ENCODE data around the gene ITPA.
"Not testable (repeated sequence)": the region's sequence is repeated elsewhere in the genome, so short reads cannot be mapped to it uniquely, and the experiment has no call there.

The ITPA gene

DNA sequence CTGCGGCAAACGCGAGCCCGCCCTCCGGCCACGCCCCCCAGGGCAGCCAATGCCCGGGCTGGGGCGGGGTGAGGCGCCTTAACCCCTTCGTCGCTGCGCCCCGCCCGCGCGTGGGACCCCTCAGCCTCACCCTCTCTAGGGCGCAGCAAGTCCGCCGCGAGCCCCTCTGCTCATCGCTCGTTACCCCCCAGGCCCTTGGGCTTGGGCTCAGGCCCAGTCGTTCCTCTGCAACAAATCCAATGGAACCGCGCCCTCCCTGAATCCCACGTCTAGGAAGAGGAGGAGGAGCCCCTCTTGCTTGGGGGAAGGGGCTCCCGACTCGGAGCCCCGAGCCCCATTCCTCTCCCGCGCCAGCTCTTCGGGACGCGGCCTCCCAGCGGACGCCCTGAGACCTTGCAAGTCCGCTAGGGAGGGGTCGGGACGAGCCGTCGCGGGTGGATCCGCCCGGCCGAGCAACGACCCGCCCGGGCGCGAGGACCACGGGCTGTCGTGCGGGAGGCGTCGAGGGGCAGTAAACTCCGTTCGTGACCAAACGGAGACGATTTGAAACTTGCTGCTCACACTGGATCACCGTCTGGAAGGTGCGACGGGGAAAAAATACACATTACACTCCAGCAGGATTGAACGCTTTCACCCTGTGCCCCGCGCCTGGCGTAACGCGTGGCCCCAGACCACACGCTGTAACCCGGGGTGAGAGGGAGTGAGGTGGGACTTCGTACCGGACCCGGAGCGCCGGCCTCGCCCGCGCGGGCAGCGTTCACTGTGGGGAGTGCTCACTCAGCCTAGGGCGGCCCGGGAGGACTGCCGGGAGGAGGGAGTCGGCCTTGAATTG lies 35.5 kb upstream of the ITPA start:
- peak; percentile 93 for DNase-seq

DNA sequence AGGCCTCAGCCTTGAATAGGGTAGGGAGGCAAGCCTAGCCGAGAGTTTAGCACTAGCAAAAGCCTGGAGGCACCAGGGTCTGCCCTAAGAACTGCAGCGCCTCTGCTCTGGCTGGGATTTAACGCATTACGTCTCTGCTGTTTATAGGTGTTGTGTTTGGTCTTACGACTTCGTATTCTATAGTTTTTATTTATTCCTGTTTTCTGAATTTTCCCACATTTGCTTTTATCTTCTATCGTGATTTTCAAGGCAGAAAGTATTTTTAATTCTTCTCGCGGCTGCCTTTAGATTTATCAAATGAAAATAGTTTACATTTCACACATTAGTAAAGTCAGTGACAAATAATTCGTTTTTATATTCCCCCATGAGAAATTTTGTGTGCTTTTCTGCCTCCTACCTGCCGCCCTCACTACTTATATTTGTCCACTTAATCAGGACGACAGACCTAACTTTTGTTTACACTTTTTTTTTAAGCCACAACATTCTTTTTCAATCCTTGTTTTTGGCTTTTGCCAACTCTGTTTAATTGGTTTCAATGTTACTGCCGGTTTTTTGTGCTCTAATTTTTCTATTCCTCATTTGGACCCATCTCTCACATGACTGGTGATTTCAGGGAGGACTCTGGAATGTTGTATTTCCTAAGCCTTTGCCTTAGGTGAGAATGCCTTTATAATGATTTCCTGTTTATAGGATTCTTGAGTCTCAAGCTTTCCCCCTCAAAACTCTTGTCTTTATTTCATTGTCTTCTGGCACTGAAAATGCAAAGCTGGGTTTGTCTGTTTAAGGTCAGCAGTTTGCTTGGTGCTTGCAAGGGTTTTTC lies 34.6 kb upstream of the ITPA start:
- no peak for DNase-seq

DNA sequence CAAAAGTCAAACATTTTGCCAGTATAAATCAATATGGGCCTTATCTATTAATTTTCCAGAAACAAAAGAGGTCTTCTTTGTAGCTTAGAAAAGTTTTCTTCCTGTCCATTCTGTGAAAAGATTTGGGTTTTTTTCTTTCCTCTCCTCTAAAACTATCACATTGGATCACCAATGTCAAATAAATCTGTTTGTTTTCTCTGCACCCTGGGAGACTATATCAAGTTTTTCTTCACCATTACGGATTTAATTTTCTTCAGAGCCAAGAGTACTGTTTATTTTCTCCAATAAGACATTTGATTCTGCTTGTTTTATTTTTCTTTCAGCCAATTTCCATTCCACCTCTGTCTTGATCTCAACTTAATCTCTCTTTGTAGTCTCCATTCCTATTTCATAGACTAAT lies 34.0 kb upstream of the ITPA start:
- no peak for DNase-seq

DNA sequence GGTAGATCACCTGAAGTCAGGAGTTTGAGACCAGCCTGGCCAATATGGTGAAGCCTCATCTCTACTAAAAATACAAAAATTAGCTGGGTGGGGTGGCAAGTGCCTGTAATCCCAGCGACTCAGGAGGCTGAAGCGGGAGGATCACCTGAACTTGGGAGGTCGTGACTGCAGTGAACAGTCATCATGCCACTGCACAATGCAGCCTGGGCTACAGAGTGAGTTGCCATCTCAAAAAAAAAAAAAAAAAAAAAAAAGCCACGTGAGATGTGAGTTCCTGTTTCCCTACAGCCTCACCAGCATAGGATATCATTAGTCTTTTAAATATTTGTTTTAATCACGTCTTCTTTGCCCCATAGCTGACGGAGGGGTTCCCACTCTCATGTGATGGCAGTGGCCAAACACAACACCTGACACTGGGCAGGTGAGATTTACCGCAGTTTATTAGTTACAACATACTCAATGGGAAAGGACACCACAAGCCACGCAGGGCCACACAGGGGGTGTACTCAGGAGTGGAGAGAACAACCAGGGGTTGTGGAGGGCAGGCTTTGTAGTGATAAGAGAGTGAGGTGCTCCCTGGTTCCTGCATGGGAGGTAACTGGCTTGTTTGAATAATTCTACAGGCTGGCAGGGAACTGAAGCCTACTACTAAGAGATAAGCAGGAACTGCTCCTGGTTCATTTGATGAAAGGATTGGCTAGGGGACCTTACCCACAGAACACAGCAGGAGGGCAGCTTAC lies 31.4 kb upstream of the ITPA start:
- DNase-seq = no peak

DNA sequence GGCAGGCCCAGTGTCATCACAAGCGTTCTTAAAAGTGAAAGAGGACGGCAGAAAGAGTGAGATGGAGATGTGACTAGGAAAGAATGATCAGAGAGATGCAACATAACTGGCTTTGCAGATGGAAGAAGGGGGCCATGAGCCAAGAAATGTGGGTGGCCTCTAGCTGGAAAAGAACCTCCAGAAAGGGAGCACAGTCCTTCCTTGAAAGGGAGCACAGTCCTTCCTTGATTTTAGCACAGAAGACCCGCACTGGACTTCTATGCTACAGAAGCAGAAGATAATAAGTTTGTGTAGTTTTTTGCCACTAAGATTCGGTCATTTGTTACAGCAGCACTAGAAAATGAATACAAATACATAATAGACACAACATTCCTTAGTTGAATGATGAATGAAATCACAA lies 29.0 kb upstream of the ITPA start:
- DNase-seq = no peak

DNA sequence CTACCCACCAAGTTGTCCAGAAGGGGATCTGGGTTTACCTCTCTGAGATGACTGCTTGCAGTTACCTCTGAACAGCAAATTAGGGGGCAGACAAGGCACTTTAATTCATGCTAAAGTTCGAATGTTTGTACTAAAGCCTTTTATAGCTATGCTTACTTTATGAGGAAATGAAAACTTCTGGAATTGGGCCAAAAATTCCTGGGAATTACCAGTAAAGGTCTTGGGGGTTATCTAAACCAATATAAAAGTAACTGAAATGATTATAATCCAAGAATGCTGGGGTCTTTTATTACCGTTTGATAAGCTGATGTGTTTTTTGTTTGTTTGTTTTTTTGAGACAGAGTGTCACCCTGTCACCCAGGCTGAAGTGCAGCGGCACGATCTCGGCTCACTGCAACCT lies 28.0 kb upstream of the ITPA start:
- no peak for DNase-seq

DNA sequence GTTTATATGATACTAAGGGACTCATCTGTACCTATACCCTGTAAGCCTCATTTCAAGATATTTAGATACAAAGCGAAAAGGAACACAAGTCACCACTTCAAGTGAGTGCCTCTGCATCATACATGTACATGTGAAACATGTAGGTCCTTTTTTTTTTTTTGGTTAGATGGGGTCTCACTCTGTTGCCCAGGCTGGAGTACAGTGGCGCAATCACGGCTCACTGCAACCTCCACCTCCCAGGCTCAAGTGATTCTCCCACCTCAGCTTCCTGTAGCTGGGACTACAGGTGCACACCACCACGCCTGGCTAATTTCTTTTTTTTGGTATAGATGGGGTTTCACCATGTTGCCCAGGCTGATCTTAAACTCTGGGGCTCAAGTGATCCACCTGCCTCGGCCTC lies 26.9 kb upstream of the ITPA start:
- not testable (repeated sequence) for DNase-seq

DNA sequence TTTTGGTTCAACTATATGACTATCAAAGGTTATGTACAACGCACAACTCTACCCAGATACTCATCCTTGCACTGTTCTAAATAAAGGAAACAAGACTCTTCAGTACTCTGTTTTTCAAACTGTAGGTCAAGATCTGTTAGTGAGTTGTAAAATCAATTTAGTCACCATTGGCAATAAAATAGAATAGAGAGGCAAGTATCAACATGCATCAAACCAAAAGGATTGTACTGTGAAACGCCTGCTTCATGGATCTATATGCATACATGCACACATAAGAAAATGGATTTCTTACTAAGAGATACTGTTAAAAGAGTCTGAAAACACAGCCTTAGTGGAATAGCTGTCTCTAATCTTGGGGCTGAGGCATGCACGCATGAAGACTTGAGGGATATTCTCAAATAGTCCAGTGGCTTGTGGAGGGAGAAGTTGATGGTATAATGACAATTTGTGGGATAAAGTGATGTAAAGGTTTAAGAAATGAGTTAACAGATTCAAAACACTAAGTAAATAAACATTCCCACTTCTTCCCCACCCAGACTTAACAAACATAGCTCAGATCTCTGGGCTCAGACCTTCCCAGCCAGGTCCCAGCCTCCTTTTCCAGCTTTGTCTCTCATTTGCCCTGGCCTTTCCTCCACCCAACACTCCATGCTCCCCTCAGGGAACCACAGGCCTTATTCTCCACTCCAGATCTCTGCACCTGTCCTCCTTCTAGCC lies 25.2 kb upstream of the ITPA start:
- no peak for DNase-seq

DNA sequence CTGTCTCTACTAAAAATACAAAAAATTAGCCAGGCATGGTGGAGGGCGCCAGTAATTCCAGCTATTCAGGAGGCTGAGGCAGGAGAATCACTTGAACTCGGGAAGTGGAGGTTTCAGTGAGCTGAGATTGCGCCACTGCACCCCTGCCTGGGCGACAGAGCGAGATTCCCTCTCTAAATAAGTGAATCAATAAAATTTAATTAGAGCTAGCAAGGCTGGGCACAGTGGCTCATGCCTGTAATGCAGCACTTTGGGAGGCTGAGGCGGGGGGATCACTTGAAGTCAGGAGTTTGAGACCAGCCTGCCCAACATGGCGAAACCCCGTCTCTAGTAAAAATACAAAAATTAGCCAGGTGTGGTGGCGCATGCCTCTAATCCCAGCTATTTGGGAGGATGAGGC lies 21.4 kb upstream of the ITPA start:
- not testable (repeated sequence) for DNase-seq

DNA sequence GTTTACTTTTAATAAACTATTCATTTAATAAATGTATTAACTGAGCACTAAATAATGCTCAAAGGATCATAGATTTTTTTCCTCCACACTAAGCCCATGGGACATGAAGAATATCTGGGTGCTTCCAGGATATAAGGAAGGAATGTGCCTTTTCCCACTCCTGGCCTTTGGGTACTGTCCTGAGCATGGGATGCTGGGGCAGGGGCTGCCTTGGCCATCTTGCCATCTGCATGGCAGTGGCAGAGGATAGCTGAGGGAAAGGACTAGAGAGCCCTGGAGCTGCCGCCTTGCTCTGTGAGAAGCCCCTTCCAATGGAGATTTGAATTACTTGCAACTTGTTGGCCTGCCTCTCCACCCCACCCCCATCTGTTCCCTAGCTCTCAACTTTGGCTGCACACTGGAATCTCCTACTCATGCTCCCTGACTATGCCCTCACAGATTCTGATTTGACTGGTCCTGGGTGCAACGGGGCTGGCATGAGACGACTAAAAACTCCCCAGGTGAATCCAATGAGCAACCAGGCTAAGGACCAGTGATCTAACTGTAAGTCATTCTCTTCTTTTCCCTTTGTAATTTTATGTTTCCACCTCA lies 20.4 kb upstream of the ITPA start:
- DNase-seq = no peak

DNA sequence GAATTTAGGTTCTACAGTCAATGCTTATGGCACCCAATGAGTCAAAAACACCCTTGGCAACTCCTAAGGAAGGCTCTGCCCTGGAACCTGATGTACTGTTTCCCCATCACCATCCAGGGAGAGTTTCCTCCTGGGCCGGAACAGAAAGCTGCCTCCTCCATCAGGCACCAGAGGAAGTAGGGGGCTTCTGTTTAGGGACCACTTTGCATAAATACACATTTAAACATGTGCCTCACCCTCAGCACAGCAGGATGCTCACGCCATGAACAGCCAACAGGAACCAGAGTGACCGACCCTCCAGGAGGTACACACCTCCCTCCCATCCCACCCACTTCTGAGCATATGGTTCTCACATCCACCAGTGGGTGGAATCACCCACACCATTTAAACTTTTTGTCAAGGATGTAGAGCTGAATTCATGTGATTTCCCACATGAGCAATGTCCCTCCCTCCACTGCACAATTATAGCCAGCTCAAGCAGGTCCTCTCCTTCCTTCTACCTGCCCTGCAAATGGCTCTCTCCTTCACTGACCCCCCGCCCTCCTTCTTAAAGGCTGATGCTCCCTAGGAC lies 19.7 kb upstream of the ITPA start:
- no peak for DNase-seq

DNA sequence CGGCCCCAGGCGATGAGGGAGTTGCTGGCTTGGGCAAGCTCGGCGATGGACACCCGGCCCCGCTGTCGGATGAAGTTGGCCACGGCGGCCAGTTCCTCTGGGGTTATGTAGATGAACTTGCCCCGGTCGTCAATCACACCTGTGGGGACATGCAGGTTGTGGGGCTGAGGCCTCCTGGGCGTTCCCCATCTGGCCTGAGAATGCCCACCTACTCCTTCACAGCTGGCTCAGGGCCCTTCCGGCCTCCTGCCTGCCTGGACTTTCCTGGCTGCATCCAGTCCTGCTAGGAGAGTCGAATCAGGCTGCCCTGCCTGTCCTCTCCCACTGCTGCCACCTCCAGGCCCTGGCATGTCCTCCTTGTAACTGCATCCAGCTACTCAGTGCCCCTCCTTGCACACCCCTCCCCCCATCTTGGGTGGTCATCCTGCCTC lies 18.6 kb upstream of the ITPA start:
- DNase-seq = no peak

DNA sequence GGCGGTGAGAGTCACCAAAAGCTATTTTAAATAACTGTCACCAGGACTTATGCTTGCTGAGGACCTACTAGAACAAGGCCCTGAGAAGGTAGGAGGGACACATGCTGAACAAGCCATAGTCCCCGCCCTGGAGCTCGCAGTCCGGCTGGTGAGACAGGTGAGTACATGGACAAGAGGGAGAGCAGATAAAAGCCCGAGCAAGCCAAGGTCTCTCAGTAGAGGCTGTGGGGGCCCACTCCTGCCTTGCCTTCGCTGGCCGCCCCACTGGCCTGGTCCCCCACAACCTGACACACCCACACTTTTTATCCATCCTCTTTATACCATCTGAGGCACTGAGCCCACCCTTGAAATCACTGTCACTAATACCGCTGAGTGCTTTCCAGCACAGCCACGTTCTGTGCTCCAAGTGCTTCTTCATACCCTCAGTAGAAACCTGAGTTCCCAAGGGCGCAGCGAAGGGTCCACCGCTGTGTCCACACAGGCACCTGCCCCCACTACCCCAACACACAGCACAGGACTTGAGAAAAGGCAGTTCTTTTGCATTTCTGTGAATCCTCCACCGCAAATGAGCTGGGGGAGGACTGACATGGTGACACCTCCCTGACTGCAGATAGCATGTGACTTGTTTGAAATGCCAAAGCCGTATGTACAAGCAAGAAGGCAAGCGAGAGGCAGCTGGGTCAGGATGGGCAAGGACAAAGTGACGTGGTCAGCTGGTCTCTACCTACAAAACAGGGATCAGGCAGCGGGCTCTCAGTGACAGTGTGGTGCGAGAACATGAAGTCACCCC lies 16.9 kb upstream of the ITPA start:
- no peak for DNase-seq

DNA sequence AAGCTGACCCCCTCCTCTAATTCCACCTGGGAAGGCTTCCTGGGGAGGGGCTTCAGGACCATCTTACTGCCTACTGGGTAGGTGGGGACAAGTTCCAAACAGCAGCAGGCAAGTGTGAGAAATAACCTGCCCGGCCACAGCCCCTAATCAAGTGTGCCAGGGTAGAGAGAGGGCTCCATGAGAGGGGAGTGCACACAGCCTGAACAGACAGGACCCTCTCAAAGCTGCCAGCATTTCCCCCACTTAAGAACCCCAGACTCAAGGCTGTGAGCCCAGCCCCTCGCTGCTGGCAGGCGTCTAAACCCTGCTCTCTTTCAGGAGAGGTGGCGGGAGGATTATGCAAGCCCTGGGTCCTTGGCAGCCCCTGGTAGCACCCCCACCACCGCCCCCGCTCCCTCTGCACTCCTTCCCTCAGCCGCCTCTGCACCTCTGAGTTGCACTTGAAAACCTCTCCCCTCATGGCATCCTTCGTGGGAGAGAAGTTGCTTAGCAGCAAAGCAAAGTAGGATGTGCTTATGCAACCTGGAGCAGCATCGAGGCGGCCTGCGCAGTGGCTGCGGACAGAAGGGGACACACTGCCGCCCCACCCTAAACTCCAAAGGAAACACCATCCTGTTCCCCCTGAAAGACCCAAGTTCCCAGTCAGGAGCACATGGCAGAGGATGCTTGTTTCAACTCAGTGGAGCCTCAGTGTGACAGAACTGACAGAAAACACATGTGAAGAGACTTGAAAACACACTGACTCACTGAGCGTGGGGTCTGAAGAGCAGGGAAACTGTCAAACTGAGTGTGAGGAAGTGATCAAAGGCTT lies 15.3 kb upstream of the ITPA start:
- no peak for DNase-seq

DNA sequence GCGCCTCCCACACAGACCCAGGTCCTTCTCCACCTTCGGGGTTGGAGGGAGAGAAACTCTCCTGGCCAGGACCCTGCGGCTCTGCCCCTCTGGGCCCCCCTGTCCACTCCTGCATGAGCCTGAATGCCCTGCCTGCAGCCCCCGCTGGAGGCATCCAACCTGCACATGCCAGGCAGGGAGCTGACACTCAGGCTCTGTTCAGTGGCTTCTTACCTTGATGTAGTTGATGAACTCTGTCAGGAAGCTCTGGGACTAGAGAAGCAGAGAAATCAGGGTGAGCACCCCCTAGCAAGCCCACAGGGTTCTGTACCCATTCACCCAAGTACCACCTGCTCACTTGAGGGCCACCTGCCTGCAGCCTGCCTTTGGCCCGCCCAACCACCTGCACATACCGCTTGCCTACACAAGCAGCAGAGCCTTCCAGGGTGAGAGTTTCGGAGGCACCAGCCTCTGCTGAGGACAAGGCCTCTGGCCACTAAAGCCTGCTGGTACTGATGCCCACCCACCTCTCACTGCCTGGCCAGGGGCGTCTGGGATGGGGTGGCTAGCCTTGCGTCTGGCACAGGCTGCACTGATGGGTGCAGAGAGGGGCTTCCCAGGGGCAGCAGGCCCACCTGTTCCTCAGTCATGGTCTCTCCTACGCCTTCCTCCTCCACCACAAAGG lies 14.5 kb upstream of the ITPA start:
- DNase-seq = no peak

DNA sequence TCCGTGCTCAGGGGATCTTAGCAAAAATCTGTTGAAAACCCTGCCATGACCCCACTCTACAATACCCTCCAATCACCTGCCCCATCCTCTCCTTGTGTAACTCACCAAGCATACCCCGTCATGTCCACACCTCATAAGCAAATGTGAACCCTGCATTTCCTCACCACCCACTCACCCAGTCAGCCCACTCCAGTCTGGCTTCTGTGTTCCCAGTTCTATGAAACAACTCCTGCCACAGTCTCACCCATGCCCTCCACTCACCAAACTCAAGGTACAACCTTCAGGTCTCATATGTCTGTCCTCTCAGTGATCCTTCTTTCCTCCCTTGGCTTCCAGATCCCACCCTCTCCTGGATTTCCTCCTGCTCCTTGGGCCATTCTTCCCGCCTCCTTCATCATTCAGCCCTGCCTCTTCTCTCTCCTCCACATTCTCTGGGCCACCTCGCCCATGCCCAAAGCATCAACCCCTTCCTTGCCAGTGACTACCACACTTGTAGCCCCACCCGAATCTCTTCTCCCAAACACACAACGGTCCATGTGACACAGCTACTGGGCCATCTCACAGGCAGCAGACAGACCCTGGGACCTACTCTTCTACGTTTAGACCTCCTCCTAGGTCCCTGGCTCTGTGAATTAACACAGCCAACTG lies 13.6 kb upstream of the ITPA start:
- DNase-seq = no peak

DNA sequence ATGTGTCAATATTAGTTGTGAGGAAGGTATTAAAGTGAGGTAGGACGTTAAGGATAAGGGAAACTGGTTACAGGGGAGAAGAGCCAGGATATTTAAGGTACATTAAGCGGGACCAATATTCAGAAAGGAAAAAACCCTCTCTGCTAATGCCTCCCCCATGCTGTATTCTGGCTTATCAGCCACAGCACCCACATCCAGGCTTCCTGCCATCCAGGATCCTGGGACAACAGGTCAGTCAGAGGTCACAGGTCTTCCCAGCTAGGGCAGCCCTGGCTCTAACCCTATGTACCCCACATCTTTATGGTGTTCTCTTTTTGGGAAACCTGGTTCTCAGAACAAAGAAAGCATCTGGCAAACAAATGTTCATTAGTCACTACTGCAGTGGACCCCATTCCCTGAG lies 10.1 kb upstream of the ITPA start:
- no peak for DNase-seq

DNA sequence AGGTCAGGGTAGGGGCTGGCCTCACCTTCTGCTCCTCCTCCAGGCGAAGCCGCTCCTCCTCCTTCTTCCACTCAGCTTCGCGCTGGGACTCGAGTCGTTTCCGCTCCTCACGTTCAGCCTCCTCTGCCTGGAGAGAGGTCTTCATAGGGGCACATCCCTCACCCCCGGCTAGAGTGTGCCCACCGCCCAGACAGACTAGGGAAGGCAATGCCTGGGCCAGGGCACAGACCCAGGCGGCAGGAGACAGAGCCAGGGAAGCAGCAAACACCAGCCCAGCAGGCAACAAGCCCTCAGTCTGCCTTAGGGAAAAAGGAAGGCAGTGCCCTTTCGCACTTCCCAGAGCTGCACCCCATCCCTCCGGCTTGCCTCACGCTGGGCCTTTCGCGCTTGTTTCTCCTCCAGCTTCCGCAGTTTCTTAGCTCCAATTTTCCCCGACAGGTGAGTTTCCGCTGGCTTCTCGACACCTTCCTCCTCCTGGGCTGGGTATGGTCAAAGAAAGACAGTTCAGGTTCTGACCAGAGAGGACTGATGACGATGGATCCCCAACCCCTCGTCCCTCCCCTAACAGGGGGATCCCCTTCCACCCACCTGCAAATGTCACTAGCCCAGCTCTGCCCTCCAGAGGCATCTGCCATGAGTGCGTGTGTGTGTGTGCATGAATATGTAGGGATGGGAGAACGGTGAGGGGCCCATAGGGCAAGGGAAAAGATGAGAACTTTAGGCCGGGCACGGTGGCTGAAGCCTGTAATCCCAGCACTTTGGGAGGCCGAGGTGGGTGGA lies 9.1 kb upstream of the ITPA start:
- DNase-seq = no peak

DNA sequence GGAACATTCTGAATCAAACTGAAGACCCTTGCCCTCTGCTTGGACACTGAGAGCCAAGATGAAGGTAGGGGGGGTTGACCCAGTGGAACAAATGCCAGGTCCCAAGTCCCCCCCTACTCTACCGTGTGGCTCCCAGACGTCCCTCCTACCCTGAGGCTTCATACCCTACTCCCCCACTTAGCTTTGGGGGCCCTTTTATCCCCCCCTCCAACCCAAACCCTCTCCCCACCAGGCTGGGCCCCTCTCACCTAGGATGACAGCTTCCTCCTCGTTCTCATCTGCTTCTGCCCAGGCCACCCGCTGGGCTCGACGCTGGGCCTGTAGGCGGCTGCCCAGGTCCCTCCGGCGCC lies 6.4 kb upstream of the ITPA start:
- no peak for DNase-seq

All from islet precursor cell (in vitro differentiated cells).